ENCODE data around the gene NIT1. TPM values are rescaled to one million over a fixed set of nuclear protein-coding genes. Genes with fewer than 3 reads are reported as not detected.

Gene NIT1
- total and polyA plus RNA-seq, 9 of the 15 experiments (the other 6 are each of a cell fraction or from before 2014, with no cell fraction given): 18.4 to 76.0 (median 33.7) TPM

DNA sequence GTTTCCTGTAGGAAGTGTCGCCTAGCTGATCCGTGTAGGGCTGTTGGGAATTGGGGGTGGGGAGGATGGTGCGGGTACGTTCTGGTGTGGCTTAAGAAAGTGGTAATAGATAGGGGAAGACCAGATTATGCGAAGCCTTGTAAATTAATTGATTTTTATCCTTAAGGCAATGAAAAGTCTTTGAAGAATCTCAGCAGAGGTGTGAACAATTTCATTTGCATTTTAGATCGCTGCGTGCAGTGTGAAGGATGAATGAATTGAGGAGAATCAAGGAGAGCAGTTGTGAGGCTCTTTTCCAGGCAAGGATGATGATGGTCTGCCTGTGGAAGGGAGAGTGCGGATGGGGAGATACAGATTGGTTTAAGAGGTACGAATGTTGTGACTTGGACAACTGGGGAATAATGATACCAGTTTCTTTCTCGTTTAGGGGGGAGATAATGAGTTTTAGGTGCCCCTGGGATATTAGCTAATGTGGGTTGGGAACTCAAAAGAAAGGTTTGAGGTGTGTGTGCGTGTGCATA lies 15.4 kb downstream of the NIT1 start (continued):
- TF ChIP-seq, protein P1, sequence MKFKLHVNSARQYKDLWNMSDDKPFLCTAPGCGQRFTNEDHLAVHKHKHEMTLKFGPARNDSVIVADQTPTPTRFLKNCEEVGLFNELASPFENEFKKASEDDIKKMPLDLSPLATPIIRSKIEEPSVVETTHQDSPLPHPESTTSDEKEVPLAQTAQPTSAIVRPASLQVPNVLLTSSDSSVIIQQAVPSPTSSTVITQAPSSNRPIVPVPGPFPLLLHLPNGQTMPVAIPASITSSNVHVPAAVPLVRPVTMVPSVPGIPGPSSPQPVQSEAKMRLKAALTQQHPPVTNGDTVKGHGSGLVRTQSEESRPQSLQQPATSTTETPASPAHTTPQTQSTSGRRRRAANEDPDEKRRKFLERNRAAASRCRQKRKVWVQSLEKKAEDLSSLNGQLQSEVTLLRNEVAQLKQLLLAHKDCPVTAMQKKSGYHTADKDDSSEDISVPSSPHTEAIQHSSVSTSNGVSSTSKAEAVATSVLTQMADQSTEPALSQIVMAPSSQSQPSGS (CRISPR knock-in tag; IDR thresholded peaks at IDR 0.05): no peak
- TF ChIP-seq NR1H2 (CRISPR knock-in tag; IDR thresholded peaks at IDR 0.05) (no peak), ZNF507 (tag; conservative IDR thresholded peaks at IDR 0.05) (no peak), SMARCC2 (IDR thresholded peaks at IDR 0.05; ENCODE audit: low read depth) (no peak), NFE2L1 (tag; IDR thresholded peaks at IDR 0.05; ENCODE audit: borderline replicate concordance, low read depth) (no peak), CHD2 (IDR thresholded peaks at IDR 0.05; ENCODE audit: low read depth, low read length) (0 out of 2 replicates have a peak, but pooled peaks have one; percentile 25), CCNT2 (IDR thresholded peaks at IDR 0.05; ENCODE audit: borderline replicate concordance, extremely low read depth, insufficient read length, low read depth, low read length) (no peak), POU5F1 (IDR thresholded peaks at IDR 0.05; ENCODE audit: borderline replicate concordance, low read depth, low read length, partially characterized antibody) (no peak), SP1 (CRISPR knock-in tag; IDR thresholded peaks at IDR 0.05) (no peak)
- TF ChIP-seq, protein P2, sequence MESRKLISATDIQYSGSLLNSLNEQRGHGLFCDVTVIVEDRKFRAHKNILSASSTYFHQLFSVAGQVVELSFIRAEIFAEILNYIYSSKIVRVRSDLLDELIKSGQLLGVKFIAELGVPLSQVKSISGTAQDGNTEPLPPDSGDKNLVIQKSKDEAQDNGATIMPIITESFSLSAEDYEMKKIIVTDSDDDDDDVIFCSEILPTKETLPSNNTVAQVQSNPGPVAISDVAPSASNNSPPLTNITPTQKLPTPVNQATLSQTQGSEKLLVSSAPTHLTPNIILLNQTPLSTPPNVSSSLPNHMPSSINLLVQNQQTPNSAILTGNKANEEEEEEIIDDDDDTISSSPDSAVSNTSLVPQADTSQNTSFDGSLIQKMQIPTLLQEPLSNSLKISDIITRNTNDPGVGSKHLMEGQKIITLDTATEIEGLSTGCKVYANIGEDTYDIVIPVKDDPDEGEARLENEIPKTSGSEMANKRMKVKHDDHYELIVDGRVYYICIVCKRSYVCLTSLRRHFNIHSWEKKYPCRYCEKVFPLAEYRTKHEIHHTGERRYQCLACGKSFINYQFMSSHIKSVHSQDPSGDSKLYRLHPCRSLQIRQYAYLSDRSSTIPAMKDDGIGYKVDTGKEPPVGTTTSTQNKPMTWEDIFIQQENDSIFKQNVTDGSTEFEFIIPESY (CRISPR knock-in tag; IDR thresholded peaks at IDR 0.05): no peak
- TF ChIP-seq, protein P3, sequence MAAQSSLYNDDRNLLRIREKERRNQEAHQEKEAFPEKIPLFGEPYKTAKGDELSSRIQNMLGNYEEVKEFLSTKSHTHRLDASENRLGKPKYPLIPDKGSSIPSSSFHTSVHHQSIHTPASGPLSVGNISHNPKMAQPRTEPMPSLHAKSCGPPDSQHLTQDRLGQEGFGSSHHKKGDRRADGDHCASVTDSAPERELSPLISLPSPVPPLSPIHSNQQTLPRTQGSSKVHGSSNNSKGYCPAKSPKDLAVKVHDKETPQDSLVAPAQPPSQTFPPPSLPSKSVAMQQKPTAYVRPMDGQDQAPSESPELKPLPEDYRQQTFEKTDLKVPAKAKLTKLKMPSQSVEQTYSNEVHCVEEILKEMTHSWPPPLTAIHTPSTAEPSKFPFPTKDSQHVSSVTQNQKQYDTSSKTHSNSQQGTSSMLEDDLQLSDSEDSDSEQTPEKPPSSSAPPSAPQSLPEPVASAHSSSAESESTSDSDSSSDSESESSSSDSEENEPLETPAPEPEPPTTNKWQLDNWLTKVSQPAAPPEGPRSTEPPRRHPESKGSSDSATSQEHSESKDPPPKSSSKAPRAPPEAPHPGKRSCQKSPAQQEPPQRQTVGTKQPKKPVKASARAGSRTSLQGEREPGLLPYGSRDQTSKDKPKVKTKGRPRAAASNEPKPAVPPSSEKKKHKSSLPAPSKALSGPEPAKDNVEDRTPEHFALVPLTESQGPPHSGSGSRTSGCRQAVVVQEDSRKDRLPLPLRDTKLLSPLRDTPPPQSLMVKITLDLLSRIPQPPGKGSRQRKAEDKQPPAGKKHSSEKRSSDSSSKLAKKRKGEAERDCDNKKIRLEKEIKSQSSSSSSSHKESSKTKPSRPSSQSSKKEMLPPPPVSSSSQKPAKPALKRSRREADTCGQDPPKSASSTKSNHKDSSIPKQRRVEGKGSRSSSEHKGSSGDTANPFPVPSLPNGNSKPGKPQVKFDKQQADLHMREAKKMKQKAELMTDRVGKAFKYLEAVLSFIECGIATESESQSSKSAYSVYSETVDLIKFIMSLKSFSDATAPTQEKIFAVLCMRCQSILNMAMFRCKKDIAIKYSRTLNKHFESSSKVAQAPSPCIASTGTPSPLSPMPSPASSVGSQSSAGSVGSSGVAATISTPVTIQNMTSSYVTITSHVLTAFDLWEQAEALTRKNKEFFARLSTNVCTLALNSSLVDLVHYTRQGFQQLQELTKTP (IDR thresholded peaks at IDR 0.05; ENCODE audit: low read depth in 1 of 2, partially characterized antibody in 2 of 2): peak in 1 of 2 experiments; percentile 27
- TF ChIP-seq, protein P4, sequence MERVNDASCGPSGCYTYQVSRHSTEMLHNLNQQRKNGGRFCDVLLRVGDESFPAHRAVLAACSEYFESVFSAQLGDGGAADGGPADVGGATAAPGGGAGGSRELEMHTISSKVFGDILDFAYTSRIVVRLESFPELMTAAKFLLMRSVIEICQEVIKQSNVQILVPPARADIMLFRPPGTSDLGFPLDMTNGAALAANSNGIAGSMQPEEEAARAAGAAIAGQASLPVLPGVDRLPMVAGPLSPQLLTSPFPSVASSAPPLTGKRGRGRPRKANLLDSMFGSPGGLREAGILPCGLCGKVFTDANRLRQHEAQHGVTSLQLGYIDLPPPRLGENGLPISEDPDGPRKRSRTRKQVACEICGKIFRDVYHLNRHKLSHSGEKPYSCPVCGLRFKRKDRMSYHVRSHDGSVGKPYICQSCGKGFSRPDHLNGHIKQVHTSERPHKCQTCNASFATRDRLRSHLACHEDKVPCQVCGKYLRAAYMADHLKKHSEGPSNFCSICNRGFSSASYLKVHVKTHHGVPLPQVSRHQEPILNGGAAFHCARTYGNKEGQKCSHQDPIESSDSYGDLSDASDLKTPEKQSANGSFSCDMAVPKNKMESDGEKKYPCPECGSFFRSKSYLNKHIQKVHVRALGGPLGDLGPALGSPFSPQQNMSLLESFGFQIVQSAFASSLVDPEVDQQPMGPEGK (CRISPR knock-in tag; IDR thresholded peaks at IDR 0.05; ENCODE audit: borderline replicate concordance): no peak

Data from K562 (cell line).